Gastrocnemius medialis (tissue), 4 donors: ENCODE measurements around the gene CLEC2L. TPM values are rescaled to one million over a fixed set of nuclear protein-coding genes. Genes with fewer than 3 reads are reported as not detected.

Source experiments
- ATAC-seq, 2 donors: fragments of 150-250 bp; one replicate each; pipeline ENCODE4 v1.9.1; 2016
- DNase-seq, 2 donors: peaks; one replicate each; pipeline ENCODE4 v3.0.0-alpha.2; 2019
- H3K27ac ChIP-seq, 4 donors: fragments of 200-600 bp; sonication (generic); 1 replicate in 1 of 4; 2 replicates in 3 of 4; pipeline ENCODE4 v1.5.1; 2016 to 2018; ENCODE audit warnings: mild to moderate bottlenecking in 2 of 4, moderate library complexity in 1 of 4
- H3K27me3 ChIP-seq, 3 donors: fragments of 200-600 bp; sonication (generic) in 2 of 3; 1 replicate in 1 of 3; 2 replicates in 2 of 3; pipeline versions ENCODE4 v1.5.1 to v1.6.0; 2016 to 2019; ENCODE audit warnings: mild to moderate bottlenecking in 1 of 3, moderate library complexity in 1 of 3
- H3K36me3 ChIP-seq, 2 donors: fragments of 200-600 bp; sonication (generic) in 1 of 2; one replicate each; pipeline ENCODE4 v1.5.1; 2017 to 2018
- H3K4me1 ChIP-seq, 2 donors: fragments of 200-600 bp; sonication (generic) in 1 of 2; one replicate each; pipeline ENCODE4 v1.5.1; 2016 to 2017; ENCODE audit warnings: mild to moderate bottlenecking in 2 of 2
- H3K4me3 ChIP-seq, 4 donors: fragments of 200-600 bp; sonication (generic) in 3 of 4; 1 replicate in 1 of 4; 2 replicates in 3 of 4; pipeline ENCODE4 v1.5.1; 2016 to 2019; ENCODE audit warnings: mild to moderate bottlenecking in 2 of 4
- H3K9me3 ChIP-seq, 3 donors: fragments of 200-600 bp; sonication (generic) in 2 of 3; 1 replicate in 1 of 3; 2 replicates in 2 of 3; pipeline ENCODE4 v1.5.1; 2016 to 2019
- POLR2A ChIP-seq, 2 donors: fragments of 450-650 bp; IDR thresholded peaks; one replicate each; pipeline ENCODE4 v1.6.1; 2017; ENCODE audit warnings: antibody characterized with exemption in 2 of 2, mild to moderate bottlenecking in 2 of 2, moderate library complexity in 2 of 2
- in situ Hi-C, 4 donors: fragments of 200-750 bp; cut with MboI; loops; one replicate each; pipeline versions ENCODE4 v1.15.0 to v1.8.0; 2017; ENCODE audit warnings: low sequenced_read_pairs in 4 of 4
- intact Hi-C: fragments of 100-400 bp; cut with DNase I; formaldehyde crosslinking; loops from one replicate; pipeline ENCODE4 v1.15.1; 2023; ENCODE audit warnings: low total_unique reads
- total RNA-seq, 4 donors: library from RNA; depleted of rRNA; stranded (reverse); fragments of >200 nt; gene quantifications; one replicate each; pipeline versions ENCODE4 v1.1.0 to v1.2.3, GENCODE V29; 2016
- TF ChIP-seq, protein P1 (sequence below), 5 experiments: fragments of 450-650 bp in 3 of 5; fragments of 200-600 bp in 2 of 5; sonication (generic) in 2 of 5; IDR thresholded peaks in 4 of 5; conservative IDR thresholded peaks in 1 of 5; 1 replicate in 4 of 5; 2 replicates in 1 of 5; pipeline ENCODE4 v1.5.1; 2016 to 2019; ENCODE audit warnings: antibody characterized with exemption in 5 of 5, mild to moderate bottlenecking in 3 of 5, moderate library complexity in 3 of 5

The CLEC2L gene
- total RNA-seq, 4 donors from 2014 or later: 0.18 TPM; not detected in 3

DNA sequence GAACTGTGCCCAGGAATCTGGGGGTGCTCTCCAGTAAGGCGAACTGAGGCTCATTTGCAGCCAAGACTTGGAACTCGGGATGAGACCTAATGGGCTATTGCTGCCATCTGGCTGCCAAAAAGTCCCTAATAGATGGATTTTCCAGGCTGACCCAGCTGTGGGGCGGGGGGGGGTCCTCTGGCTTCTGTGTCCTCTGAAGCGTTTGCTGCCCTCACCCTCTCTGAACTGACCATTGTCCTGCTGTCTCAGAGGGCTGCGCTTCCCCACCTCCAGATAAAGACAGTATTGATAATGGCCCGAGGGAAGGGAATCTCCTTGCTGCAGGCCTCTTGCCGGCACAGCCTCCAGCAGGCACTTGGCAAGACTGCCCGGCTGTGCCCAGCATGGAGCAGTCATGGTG, 46.6 kb downstream of the CLEC2L start:
- no peak for ATAC-seq

DNA sequence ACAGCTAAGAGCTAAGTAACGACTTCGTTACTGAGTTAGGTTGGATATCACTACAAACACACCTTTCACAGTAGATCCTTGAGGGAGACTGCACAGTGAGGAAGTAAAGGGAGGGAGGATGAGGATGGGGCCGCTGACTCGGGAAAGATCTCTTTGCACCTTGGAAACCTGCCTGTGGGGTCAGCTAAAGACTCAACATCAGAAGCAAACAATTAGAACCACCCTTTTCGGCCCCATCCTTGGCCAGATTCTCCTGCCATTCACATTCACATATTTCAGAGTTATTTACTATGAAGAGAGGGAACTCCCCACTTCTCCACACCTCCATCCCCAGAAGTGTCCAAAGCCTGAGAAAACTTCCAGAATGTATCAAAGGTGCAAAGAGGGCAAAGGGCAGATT, 47.1 kb downstream of the CLEC2L start:
- H3K27ac ChIP-seq: peak overlapping the region; percentile 3 to 38 (median 8)
- ATAC-seq (no peak), DNase-seq (no peak)
- H3K4me3 ChIP-seq: no peak overlapping the region
- peaks cover 21 to 22% of the 10 kb centered on the region in 2 donors for H3K4me1 ChIP-seq
- in situ Hi-C loops (no loop called here), intact Hi-C loops (loop anchor here (1.0 to 10.0 kb wide), 4 partner anchors 70 to 604 kb away; partner anchors contain the start of genes KDM7A and LUC7L2)
- H3K9me3 ChIP-seq: no peaks in the 10 kb centered on the region
- H3K36me3 ChIP-seq: peaks cover 0 to 4% of the 10 kb centered on the region in 2 donors
- TF ChIP-seq POLR2A (IDR thresholded peaks at IDR 0.05): no peak
- TF ChIP-seq, protein P1, sequence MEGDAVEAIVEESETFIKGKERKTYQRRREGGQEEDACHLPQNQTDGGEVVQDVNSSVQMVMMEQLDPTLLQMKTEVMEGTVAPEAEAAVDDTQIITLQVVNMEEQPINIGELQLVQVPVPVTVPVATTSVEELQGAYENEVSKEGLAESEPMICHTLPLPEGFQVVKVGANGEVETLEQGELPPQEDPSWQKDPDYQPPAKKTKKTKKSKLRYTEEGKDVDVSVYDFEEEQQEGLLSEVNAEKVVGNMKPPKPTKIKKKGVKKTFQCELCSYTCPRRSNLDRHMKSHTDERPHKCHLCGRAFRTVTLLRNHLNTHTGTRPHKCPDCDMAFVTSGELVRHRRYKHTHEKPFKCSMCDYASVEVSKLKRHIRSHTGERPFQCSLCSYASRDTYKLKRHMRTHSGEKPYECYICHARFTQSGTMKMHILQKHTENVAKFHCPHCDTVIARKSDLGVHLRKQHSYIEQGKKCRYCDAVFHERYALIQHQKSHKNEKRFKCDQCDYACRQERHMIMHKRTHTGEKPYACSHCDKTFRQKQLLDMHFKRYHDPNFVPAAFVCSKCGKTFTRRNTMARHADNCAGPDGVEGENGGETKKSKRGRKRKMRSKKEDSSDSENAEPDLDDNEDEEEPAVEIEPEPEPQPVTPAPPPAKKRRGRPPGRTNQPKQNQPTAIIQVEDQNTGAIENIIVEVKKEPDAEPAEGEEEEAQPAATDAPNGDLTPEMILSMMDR (IDR thresholded peaks at IDR 0.05 in 4 of 5, conservative IDR thresholded peaks at IDR 0.05 in 1 of 5): no peak
- H3K27me3 ChIP-seq: no peaks in the 10 kb centered on the region

More for the DNA sequence above, 46.6 kb downstream of the CLEC2L start:
- intact Hi-C loops: loop anchor here (1.0 to 10.0 kb wide), 4 partner anchors 70 to 605 kb away; partner anchors contain the start of genes KDM7A and LUC7L2
- no peaks in the 10 kb centered on the region for H3K27me3 ChIP-seq
- TF ChIP-seq, protein P1 (IDR thresholded peaks at IDR 0.05 in 4 of 5, conservative IDR thresholded peaks at IDR 0.05 in 1 of 5): peak in 2 of 5 experiments; percentile 11 to 30
- no peak for TF ChIP-seq POLR2A (IDR thresholded peaks at IDR 0.05)
- DNase-seq: no peak
- H3K9me3 ChIP-seq: no peaks in the 10 kb centered on the region
- peaks cover 0 to 4% of the 10 kb centered on the region in 2 donors for H3K36me3 ChIP-seq
- peaks cover 16 to 19% of the 10 kb centered on the region in 2 donors for H3K4me1 ChIP-seq
- H3K4me3 ChIP-seq: no peak overlapping the region
- in situ Hi-C loops: no loop called here
- H3K27ac ChIP-seq: peak overlapping the region in 3 of 4 donors; percentile 3 to 38 (median 7)

DNA sequence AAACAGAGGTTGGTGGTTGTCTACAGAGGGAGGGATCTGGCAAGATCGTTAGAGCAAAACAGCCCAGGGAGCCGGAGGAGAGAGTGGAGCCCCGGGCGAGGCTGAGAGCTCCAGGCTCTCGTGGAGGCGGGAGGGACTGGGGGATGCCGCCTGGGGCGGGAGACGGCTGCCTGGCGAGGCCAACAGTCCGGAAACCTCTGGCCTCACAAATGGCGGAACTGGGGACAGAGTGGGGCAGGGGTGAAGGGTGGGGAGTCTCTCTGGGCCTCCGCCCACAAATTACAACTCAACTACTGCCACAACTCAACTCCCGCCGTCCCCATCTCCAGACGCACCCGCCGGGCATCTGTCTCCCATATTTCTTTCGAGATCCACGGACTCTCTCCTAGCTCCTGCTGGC, 47.7 kb downstream of the CLEC2L start:
- Histone ChIP-seq H3K27me3 (no peaks in the 10 kb centered on the region), H3K36me3 (peaks cover 0 to 4% of the 10 kb centered on the region in 2 donors), H3K4me1 (peaks cover 24 to 26% of the 10 kb centered on the region in 2 donors), H3K4me3 (no peak overlapping the region), H3K9me3 (no peaks in the 10 kb centered on the region), H3K27ac (no peak overlapping the region)
- intact Hi-C loops (loop anchor here (5.0 to 10.0 kb wide), 3 partner anchors 134 to 604 kb away; partner anchors contain the start of genes KDM7A and LUC7L2), in situ Hi-C loops (no loop called here)
- TF ChIP-seq, protein P1 (IDR thresholded peaks at IDR 0.05 in 4 of 5, conservative IDR thresholded peaks at IDR 0.05 in 1 of 5): no peak
- TF ChIP-seq POLR2A (IDR thresholded peaks at IDR 0.05): no peak
- ATAC-seq: no peak
- no peak for DNase-seq

DNA sequence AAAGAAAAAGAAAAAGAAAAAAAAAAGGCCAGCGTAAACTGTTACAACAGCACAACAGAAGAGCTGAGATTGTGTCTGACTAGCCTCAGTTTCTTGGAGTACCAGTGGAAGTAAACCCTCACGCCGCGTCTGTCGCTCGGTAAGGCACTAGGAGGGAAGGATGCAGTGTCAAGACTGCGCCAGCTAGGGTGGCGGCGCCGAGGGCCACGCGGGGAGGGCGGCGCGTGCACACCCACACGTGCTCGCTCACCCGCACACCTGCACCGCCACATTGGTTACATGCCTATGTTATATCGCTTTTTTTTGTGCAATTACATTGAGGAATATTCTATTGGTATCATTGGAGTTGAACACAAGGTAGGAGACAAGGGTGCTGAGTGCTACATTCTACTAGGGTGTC, 48.2 kb downstream of the CLEC2L start:
- no peaks in the 10 kb centered on the region for H3K27me3 ChIP-seq
- H3K4me3 ChIP-seq: no peak overlapping the region
- no peak for TF ChIP-seq POLR2A (IDR thresholded peaks at IDR 0.05)
- TF ChIP-seq, protein P1 (IDR thresholded peaks at IDR 0.05 in 4 of 5, conservative IDR thresholded peaks at IDR 0.05 in 1 of 5): no peak
- in situ Hi-C loops: no loop called here
- no peak for DNase-seq
- H3K36me3 ChIP-seq: peaks cover 0 to 4% of the 10 kb centered on the region in 2 donors
- peaks cover 26 to 28% of the 10 kb centered on the region in 2 donors for H3K4me1 ChIP-seq
- ATAC-seq: no peak
- no peaks in the 10 kb centered on the region for H3K9me3 ChIP-seq
- no peak overlapping the region for H3K27ac ChIP-seq
- intact Hi-C loops: loop anchor here (5.0 to 10.0 kb wide), 3 partner anchors 134 to 603 kb away; partner anchors contain the start of genes KDM7A and LUC7L2
